CD4-positive, alpha-beta T cell treated with Interleukin-1 beta for 1 hour (primary cell): ENCODE results near the gene SLC12A9.
A peak's percentile ranks its signal among the peaks of the same experiment; 100 is the strongest.
"Not testable (repeated sequence)": the region's sequence is repeated elsewhere in the genome, so short reads cannot be mapped to it uniquely, and the experiment has no call there.

Source experiments
- DNase-seq, 2 donors: peaks; one replicate each; pipeline ENCODE4 v3.0.0-alpha.2; 2020 to 2022

Gene SLC12A9

GRCh38 chr7:100852048-100852872, at the start of gene SLC12A9:
TSS of gene SLC12A9 (plus strand) at chr7:100852713. CDS start at chr7:100854198, 1,485 bp downstream.
- DNase-seq: peak; percentile 82 to 84

GRCh38 chr7:100802951-100803350, 49.6 kb upstream of the SLC12A9 start:
- no peak for DNase-seq

- DNase-seq: peak; percentile 55 to 80
Observed at GRCh38 chr7:100803398-100804161, 48.9 kb upstream of the SLC12A9 start.

- DNase-seq: no peak
Observed at GRCh38 chr7:100804681-100805431, 47.7 kb upstream of the SLC12A9 start.

GRCh38 chr7:100806276-100806675, 46.2 kb upstream of the SLC12A9 start:
- no peak for DNase-seq

- not testable (repeated sequence) for DNase-seq
Observed at GRCh38 chr7:100806883-100807282, 45.6 kb upstream of the SLC12A9 start.

GRCh38 chr7:100808354-100808875, 44.1 kb upstream of the SLC12A9 start:
- DNase-seq: no peak

GRCh38 chr7:100811480-100811879, 41.0 kb upstream of the SLC12A9 start:
- no peak for DNase-seq

GRCh38 chr7:100812729-100813128, 39.8 kb upstream of the SLC12A9 start:
- no peak for DNase-seq

GRCh38 chr7:100816515-100816914, 36.0 kb upstream of the SLC12A9 start:
- DNase-seq: not testable (repeated sequence)

GRCh38 chr7:100817097-100817496, 35.4 kb upstream of the SLC12A9 start:
- DNase-seq: no peak

- DNase-seq: no peak
Observed at GRCh38 chr7:100818366-100818765, 34.1 kb upstream of the SLC12A9 start.

- DNase-seq: no peak
Observed at GRCh38 chr7:100818825-100819224, 33.7 kb upstream of the SLC12A9 start.

- no peak for DNase-seq
Observed at GRCh38 chr7:100819586-100819985, 32.9 kb upstream of the SLC12A9 start.

GRCh38 chr7:100822236-100823139, 30.0 kb upstream of the SLC12A9 start:
- DNase-seq: no peak

- DNase-seq: no peak
Observed at GRCh38 chr7:100823140-100823525, 29.4 kb upstream of the SLC12A9 start.

- DNase-seq: no peak
Observed at GRCh38 chr7:100823534-100823933, 29.0 kb upstream of the SLC12A9 start.

- DNase-seq: no peak
Observed at GRCh38 chr7:100824499-100825214, 27.9 kb upstream of the SLC12A9 start.

GRCh38 chr7:100825215-100825671, 27.3 kb upstream of the SLC12A9 start:
- no peak for DNase-seq

- DNase-seq: no peak
Observed at GRCh38 chr7:100825751-100826513, 26.6 kb upstream of the SLC12A9 start.
